ENCODE results near the gene NACAD.
"Not testable (repeated sequence)": the region's sequence is repeated elsewhere in the genome, so short reads cannot be mapped to it uniquely, and the experiment has no call there.

The NACAD gene

DNA sequence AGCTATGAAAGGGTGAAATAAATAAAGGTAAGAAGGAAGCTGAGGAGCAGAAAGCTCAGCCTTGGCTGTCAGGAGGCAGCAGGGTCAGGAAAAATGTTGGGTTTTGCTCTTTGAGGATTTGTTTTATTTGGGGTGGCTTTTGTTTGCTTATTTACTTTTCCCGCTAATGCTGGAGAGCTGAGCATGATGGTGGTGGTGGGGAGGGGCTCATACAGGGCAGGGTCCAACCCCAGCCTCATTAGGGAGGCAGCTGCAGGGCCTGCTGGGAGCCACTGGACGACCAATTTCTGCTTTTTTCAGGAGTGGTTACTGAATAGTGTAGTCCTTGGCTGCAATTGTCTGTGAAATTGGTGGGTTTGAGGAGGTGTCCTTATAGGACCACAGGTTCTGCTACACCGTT is 52.5 kb downstream of the NACAD start:
- Histone ChIP-seq H3K27me3 (ENCODE audit: control insufficient read depth in 1 of 2, insufficient read depth in 2 of 2, low read length in 2 of 2) (no peaks in the 10 kb centered on the region), H3K4me1 (ENCODE audit: insufficient read depth, low read length) (no peaks in the 10 kb centered on the region), H3K4me3 (ENCODE audit: low read depth in 1 of 2, low read length in 2 of 2) (no peak overlapping the region), H3K36me3 (ENCODE audit: insufficient read depth, low read length) (peaks cover 11% of the 10 kb centered on the region), H3K9me3 (ENCODE audit: low read length) (no peaks in the 10 kb centered on the region), H3K9ac (ENCODE audit: low read length) (no peak overlapping the region), H3K27ac (ENCODE audit: low read depth, low read length) (no peak overlapping the region)

DNA sequence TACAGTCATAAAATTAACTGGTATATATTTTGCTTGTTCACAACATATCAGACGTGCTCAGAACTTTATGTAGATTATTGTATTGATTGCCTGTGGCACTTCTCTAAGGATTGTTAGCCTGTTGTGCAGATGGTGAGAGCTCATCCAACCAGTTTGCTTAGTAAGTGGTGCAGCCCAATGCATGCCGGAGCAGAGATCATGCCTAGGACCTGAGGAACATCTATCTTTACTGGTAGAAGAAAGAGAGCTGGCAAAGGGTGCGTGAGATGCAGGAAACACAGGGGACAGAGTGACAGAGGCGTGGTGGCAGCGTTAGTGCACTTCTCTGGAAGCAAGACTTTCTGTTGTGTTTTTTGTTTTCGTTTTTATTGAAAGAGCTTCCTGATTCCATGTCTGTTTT is 52.9 kb downstream of the NACAD start:
- Histone ChIP-seq H3K27ac (ENCODE audit: low read depth, low read length) (no peak overlapping the region), H3K36me3 (ENCODE audit: insufficient read depth, low read length) (peaks cover 9% of the 10 kb centered on the region), H3K9ac (ENCODE audit: low read length) (no peak overlapping the region)

DNA sequence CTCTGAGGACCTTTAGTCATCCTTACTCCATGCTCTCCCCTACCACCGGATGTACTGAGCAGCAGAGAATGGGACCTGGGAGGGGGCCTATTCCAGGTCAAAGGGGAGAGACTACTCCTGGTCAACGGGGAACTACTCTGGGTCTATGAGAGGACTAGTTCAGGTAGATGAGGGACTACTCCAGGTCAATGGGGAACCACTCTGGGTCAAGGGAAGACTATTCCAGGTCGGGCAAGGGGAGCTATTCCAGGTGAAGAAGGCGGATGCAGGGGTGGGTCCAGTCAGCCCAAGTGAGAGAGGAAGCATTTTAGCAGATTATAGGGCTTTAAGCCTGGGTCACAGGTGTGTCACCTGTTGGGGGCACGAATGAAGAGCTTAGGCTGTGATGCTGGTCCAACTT is 53.4 kb downstream of the NACAD start:
- H3K4me3 ChIP-seq (ENCODE audit: low read depth in 1 of 2, low read length in 2 of 2), result no peak overlapping the region
- H3K9me3 ChIP-seq (ENCODE audit: low read length), result no peaks in the 10 kb centered on the region
- H3K9ac ChIP-seq (ENCODE audit: low read length), result no peak overlapping the region
- no peaks in the 10 kb centered on the region for H3K27me3 ChIP-seq (ENCODE audit: control insufficient read depth in 1 of 2, insufficient read depth in 2 of 2, low read length in 2 of 2)
- no peaks in the 10 kb centered on the region for H3K4me1 ChIP-seq (ENCODE audit: insufficient read depth, low read length)
- peaks cover 9% of the 10 kb centered on the region for H3K36me3 ChIP-seq (ENCODE audit: insufficient read depth, low read length)
- no peak overlapping the region for H3K27ac ChIP-seq (ENCODE audit: low read depth, low read length)

More for the DNA sequence above, 52.9 kb downstream of the NACAD start:
- no peak overlapping the region for H3K4me3 ChIP-seq (ENCODE audit: low read depth in 1 of 2, low read length in 2 of 2)
- H3K9me3 ChIP-seq (ENCODE audit: low read length), result no peaks in the 10 kb centered on the region
- H3K4me1 ChIP-seq (ENCODE audit: insufficient read depth, low read length), result no peaks in the 10 kb centered on the region
- no peaks in the 10 kb centered on the region for H3K27me3 ChIP-seq (ENCODE audit: control insufficient read depth in 1 of 2, insufficient read depth in 2 of 2, low read length in 2 of 2)

DNA sequence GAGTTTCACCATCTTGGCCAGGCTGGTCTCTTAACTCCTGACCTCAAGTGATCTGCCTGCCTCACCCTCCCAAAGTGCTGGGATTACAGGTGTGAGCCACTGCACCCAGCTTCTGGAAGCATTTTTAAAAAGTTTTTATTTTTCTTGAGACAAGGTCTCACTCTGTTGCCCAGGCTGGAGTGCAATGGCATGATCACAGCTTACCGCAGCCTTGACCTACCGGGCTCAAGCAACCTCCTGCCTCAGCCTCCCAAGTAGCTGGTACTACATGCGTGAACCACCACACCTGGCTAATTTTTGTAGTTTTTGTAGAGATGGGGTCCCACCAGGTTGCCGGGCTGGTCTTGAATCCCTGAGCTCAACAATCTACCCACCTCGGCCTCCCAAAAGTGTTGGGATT is 54.1 kb downstream of the NACAD start:
- not testable (repeated sequence) for H3K36me3 ChIP-seq (ENCODE audit: insufficient read depth, low read length); H3K27me3 ChIP-seq (ENCODE audit: control insufficient read depth in 1 of 2, insufficient read depth in 2 of 2, low read length in 2 of 2); H3K4me1 ChIP-seq (ENCODE audit: insufficient read depth, low read length); H3K9me3 ChIP-seq (ENCODE audit: low read length); H3K4me3 ChIP-seq (ENCODE audit: low read depth in 1 of 2, low read length in 2 of 2); H3K9ac ChIP-seq (ENCODE audit: low read length); H3K27ac ChIP-seq (ENCODE audit: low read depth, low read length)

DNA sequence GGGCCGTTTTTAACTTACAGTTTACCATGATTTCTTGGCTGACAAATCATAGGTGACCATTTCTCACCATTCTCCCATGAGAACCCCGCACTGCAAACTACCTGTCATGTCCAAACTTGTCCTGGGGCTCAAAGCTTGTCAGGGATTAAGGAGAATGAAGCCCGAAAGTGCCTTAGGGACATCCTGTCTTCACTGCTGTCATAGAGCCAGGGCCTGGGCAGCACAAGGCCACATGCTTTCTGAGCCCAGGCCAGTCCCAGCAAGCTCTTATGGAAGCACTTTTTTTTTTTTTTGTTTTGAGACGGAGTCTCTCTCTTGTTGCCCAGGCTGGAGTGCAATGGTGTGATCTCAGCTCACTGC is 54.9 kb downstream of the NACAD start:
- H3K36me3 ChIP-seq (ENCODE audit: insufficient read depth, low read length), result peaks cover 4% of the 10 kb centered on the region
- H3K9ac ChIP-seq (ENCODE audit: low read length), result no peak overlapping the region
- no peaks in the 10 kb centered on the region for H3K27me3 ChIP-seq (ENCODE audit: control insufficient read depth in 1 of 2, insufficient read depth in 2 of 2, low read length in 2 of 2)
- no peaks in the 10 kb centered on the region for H3K9me3 ChIP-seq (ENCODE audit: low read length)
- H3K4me3 ChIP-seq (ENCODE audit: low read depth in 1 of 2, low read length in 2 of 2), result no peak overlapping the region
- no peaks in the 10 kb centered on the region for H3K4me1 ChIP-seq (ENCODE audit: insufficient read depth, low read length)
- no peak overlapping the region for H3K27ac ChIP-seq (ENCODE audit: low read depth, low read length)

DNA sequence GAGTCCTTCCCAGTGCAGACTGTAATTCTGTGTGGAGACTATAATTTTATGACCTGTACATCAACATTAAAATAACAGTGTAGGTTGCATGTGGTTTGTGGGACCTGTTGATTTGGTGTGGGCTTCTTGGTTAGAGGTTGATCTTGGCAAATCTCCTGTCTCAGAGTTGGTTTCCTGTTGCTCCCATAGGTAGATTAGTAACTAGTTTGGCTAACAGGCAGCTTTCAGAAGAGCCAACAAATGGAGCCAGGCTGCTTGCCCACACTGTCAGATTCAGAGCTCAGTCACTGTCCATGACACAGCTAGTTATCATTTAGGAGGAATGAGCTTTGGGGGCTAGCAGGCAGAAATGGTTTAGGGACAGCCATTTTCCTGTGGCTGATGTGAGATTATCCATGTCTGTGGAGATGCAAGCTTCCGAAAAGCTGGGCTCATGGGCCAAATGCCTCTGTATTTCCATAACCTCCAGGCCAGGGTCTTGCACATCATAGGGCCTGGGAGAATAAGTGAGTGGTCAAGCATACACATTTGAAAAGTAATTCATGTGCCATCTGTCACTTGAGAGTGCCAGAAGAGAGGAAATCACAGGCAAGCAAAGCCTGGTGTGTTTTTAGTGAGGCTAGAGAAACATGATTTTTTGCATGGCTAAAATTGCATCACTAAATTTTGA is 55.4 kb downstream of the NACAD start:
- H3K9me3 ChIP-seq (ENCODE audit: low read length), result no peaks in the 10 kb centered on the region
- no peaks in the 10 kb centered on the region for H3K4me1 ChIP-seq (ENCODE audit: insufficient read depth, low read length)
- no peak overlapping the region for H3K4me3 ChIP-seq (ENCODE audit: low read depth in 1 of 2, low read length in 2 of 2)
- no peak overlapping the region for H3K27ac ChIP-seq (ENCODE audit: low read depth, low read length)
- no peaks in the 10 kb centered on the region for H3K27me3 ChIP-seq (ENCODE audit: control insufficient read depth in 1 of 2, insufficient read depth in 2 of 2, low read length in 2 of 2)
- no peak overlapping the region for H3K9ac ChIP-seq (ENCODE audit: low read length)
- H3K36me3 ChIP-seq (ENCODE audit: insufficient read depth, low read length), result no peaks in the 10 kb centered on the region

DNA sequence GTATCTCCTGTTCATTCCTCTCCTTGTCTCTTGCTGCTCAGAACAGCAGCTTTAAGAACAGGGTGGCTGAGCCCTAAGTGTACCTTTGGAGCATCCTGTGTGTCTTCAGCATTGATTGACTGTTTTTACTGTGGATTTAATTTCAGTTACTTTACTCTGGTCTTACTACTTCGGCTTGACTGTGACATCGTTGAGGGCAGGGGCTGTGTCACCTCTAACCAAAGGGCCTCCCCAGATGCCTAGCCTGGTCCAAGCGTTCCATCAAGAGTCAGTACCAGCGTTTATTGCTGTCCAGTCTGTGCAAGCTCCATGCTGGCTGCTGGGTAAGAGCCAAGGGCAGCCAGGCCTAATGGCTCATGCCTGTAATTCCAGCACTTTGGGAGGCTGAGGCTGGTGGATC is 56.3 kb downstream of the NACAD start:
- Histone ChIP-seq H3K27ac (ENCODE audit: low read depth, low read length) (no peak overlapping the region), H3K9me3 (ENCODE audit: low read length) (no peaks in the 10 kb centered on the region)

DNA sequence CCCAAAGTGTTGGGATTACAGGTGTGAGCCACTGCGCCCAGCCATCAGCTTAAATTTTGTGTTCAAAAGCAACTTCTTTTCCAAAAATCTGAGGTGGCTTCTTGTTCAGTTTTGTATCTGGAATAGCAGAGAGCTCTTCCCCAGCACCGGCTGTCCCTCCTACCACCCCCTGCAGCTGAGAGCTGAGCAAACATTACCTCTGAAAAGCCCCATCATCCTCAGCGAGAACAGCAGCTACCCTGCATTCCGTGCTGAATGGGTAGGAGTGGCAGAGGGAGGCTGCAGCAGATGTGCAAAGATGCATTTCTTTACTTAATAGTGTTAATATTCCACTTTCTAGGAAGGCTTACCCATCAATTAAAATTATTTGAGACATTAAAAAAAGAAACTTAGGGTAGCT is 56.9 kb downstream of the NACAD start:
- no peaks in the 10 kb centered on the region for H3K4me1 ChIP-seq (ENCODE audit: insufficient read depth, low read length)
- no peak overlapping the region for H3K9ac ChIP-seq (ENCODE audit: low read length)
- H3K36me3 ChIP-seq (ENCODE audit: insufficient read depth, low read length), result peaks cover 4% of the 10 kb centered on the region
- no peak overlapping the region for H3K4me3 ChIP-seq (ENCODE audit: low read depth in 1 of 2, low read length in 2 of 2)
- no peaks in the 10 kb centered on the region for H3K9me3 ChIP-seq (ENCODE audit: low read length)
- no peaks in the 10 kb centered on the region for H3K27me3 ChIP-seq (ENCODE audit: control insufficient read depth in 1 of 2, insufficient read depth in 2 of 2, low read length in 2 of 2)
- H3K27ac ChIP-seq (ENCODE audit: low read depth, low read length), result no peak overlapping the region

More for the DNA sequence above, 56.3 kb downstream of the NACAD start:
- Histone ChIP-seq H3K9ac (ENCODE audit: low read length) (no peak overlapping the region), H3K4me1 (ENCODE audit: insufficient read depth, low read length) (no peaks in the 10 kb centered on the region), H3K36me3 (ENCODE audit: insufficient read depth, low read length) (no peaks in the 10 kb centered on the region), H3K4me3 (ENCODE audit: low read depth in 1 of 2, low read length in 2 of 2) (no peak overlapping the region), H3K27me3 (ENCODE audit: control insufficient read depth in 1 of 2, insufficient read depth in 2 of 2, low read length in 2 of 2) (no peaks in the 10 kb centered on the region)

All from muscle layer of colon (tissue), 2 donors.